ENCODE results near the gene NETO2.
"Not testable (repeated sequence)": the region's sequence is repeated elsewhere in the genome, so short reads cannot be mapped to it uniquely, and the experiment has no call there.

Gene NETO2, protein sequence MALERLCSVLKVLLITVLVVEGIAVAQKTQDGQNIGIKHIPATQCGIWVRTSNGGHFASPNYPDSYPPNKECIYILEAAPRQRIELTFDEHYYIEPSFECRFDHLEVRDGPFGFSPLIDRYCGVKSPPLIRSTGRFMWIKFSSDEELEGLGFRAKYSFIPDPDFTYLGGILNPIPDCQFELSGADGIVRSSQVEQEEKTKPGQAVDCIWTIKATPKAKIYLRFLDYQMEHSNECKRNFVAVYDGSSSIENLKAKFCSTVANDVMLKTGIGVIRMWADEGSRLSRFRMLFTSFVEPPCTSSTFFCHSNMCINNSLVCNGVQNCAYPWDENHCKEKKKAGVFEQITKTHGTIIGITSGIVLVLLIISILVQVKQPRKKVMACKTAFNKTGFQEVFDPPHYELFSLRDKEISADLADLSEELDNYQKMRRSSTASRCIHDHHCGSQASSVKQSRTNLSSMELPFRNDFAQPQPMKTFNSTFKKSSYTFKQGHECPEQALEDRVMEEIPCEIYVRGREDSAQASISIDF

DNA sequence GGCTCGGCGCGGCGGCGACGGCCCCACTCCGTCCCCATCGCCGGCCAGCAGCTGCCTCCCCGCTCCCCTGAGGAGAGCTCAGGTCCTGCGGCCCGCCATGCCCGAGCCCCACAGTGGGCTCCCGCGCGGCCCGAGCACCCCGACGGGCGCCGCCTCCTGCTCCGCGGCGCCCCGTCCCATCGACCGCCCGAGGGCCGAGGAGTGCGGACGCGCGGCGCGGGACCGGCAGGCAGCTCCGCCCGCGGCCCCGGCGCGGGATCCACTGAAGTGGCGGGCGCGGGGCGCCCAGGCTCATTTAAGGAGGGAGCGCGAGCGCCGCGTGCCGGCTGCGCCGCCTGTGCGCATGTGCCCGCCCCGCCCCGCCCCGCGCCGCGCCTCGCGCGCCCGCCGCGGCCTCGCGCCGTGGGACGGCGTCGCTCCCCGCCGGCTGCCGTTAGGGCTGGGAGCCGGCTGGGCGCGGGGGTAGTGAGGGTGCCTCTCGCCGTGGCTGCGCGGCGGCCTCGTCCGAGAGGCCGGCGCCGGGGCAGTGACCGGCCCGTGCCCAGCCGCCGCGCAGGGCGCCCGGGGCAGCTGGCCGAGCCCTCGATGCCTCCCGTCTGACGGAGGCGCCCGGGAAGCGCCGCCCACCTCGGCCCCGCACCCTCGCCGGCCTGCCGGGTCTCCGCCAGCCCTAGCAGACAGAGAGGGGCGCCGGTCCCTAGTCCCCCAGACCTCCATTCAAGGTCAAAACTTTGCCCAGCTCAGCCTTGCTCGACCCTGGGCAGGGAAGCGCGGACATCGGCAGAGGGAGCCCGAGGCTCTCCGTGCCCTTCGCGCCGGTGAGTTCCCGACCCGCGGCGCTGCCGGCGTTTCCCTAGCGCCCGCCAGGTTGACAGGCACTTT lies at the start of gene NETO2:
NETO2 (minus strand) TSS at position 269 of the 882 bp plus-strand sequence. CDS start 333 bp downstream, outside the sequence.
- Mint-ChIP-seq H3K9me3 (no peaks in the 10 kb centered on the region), H3K36me3 (ENCODE audit: low read depth) (no peaks in the 10 kb centered on the region), H3K27me3 (peaks cover 21% of the 10 kb centered on the region), H3K4me1 (ENCODE audit: low read depth) (peaks cover 24% of the 10 kb centered on the region), H3K4me3 (peak within 1 kb of the TSS; percentile 81), H3K27ac (peak within 1 kb of the TSS; percentile 79)
- intact Hi-C loops (cut with micrococcal nuclease), result loop anchor here (2.0 to 10.0 kb wide), 6 partner anchors 57 to 911 kb away; partner anchors contain the start of genes DNAJA2, ITFG1 and PHKB

DNA sequence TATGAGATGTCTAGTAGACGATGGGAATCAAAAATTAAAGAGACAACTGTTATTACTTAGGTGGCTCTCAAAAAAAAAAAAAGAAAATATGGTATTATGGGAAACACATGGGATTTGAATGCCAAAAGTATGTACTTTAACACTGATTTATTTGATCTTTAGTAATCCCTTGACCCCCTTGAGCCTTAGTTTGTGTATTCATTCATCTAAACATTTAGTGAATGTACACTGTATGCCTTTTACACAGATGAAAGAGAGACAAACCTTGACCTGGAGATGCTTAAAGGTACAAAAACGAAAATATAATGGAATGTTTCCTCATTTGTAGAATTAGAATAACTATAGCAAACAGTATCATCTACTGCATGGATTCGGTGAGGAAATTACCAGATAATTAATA lies 38.6 kb upstream of the NETO2 start:
- no peaks in the 10 kb centered on the region for H3K27me3 Mint-ChIP-seq
- intact Hi-C loops (cut with micrococcal nuclease), result no loop called here
- H3K27ac Mint-ChIP-seq, result no peak overlapping the region
- H3K36me3 Mint-ChIP-seq (ENCODE audit: low read depth), result peaks cover 34% of the 10 kb centered on the region
- no peak overlapping the region for H3K4me3 Mint-ChIP-seq
- H3K9me3 Mint-ChIP-seq, result peaks cover 19% of the 10 kb centered on the region
- H3K4me1 Mint-ChIP-seq (ENCODE audit: low read depth), result no peaks in the 10 kb centered on the region

DNA sequence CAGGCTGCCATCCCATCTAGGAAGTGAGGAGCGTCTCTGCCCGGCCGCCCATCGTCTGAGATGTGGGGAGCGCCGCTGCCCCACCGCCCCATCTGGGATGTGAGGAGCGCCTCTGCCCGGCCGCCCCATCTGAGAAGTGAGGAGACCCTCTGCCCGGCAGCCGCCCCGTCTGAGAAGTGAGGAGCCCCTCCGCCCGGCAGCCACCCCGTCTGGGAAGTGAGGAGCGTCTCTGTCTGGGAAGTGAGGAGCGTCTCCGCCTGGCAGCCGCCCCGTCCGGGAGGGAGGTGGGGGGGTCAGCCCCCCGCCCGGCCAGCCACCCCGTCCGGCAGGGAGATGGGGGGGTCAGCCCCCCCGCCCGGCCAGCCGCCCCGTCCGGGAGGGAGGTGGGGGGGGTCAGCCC lies 37.3 kb upstream of the NETO2 start:
- H3K27me3 Mint-ChIP-seq; H3K4me3 Mint-ChIP-seq; H3K27ac Mint-ChIP-seq; H3K4me1 Mint-ChIP-seq (ENCODE audit: low read depth); intact Hi-C loops (cut with micrococcal nuclease): not testable (repeated sequence)
- Mint-ChIP-seq H3K36me3 (ENCODE audit: low read depth) (peaks cover 36% of the 10 kb centered on the region), H3K9me3 (peaks cover 19% of the 10 kb centered on the region)

DNA sequence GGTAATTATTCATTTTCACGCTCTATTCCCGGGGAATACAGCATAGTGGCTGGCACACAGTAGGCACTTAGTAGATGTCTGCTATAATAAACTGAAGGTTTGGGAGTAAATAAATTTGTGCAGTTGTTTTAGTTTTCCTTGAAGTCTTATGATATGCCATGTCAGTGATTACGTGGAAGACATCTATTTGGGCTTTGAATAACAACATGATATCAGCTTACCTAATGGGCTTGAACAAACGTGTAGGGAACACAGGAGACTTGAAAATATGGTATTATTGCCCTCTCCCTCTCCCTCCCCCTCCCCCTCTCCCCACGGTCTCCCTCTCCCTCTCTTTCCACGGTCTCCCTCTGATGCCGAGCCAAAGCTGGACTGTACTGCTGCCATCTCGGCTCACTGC lies 36.3 kb upstream of the NETO2 start:
- intact Hi-C loops (cut with micrococcal nuclease), result no loop called here
- Mint-ChIP-seq H3K27me3 (no peaks in the 10 kb centered on the region), H3K9me3 (peaks cover 19% of the 10 kb centered on the region), H3K4me1 (ENCODE audit: low read depth) (no peaks in the 10 kb centered on the region), H3K27ac (no peak overlapping the region), H3K4me3 (no peak overlapping the region), H3K36me3 (ENCODE audit: low read depth) (peaks cover 41% of the 10 kb centered on the region)

DNA sequence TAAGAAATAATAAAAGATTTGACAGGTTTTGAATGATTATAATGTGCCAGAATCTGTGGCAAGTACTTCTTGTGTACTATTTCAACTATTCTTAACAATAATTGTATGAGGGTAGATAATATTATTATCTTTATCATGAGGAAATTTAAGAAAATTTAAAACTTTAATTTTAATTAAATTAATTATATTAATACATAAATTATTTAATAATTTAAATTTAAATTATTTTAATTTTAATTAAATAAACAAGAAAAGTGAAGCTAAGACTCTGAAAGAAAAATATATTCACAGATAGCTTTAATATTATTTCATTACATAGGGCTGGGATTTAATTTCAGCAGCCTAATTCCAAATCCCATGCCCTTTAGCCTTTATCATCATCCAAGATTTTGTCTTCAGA lies 31.4 kb upstream of the NETO2 start:
- Mint-ChIP-seq H3K9me3 (no peaks in the 10 kb centered on the region), H3K4me3 (no peak overlapping the region), H3K27ac (no peak overlapping the region), H3K4me1 (ENCODE audit: low read depth) (no peaks in the 10 kb centered on the region), H3K36me3 (ENCODE audit: low read depth) (peaks cover 11% of the 10 kb centered on the region), H3K27me3 (no peaks in the 10 kb centered on the region)
- intact Hi-C loops (cut with micrococcal nuclease), result no loop called here

DNA sequence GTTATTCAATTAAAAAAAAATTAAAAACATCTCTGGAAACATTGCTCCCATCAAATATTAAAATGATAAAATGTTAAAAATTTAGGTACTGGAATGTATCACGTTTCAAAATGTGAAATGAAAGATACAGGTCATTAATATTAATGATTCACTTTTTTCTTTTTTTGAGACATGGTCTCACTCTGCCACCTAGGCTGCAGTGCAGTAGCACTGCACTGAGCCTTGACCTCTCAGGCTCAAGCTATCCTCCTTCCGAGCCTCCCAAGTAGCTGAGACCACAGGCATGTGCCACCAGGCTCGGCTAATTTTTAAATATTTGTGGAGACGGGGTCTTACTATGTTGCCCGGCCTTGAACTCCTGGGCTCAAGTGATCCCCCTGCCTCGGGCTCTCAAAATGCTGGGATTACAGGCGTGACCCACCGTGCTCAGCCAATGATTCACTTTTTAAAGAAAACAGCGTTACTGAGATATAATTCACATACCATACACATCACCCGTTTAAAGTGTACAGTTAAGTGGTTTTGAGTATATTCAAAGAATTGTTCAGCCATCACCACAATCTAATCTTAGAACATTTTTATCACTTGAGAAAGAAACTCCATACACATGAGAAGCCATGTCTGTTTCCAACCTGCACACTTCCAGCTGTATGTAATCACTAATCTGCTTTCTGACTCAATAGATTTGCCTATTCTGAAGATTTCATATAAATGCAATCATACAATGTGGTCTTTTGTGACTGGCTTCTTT lies 19.1 kb upstream of the NETO2 start:
- Mint-ChIP-seq H3K27ac (no peak overlapping the region), H3K4me1 (ENCODE audit: low read depth) (no peaks in the 10 kb centered on the region), H3K9me3 (no peaks in the 10 kb centered on the region), H3K36me3 (ENCODE audit: low read depth) (no peaks in the 10 kb centered on the region), H3K27me3 (no peaks in the 10 kb centered on the region), H3K4me3 (no peak overlapping the region)
- intact Hi-C loops (cut with micrococcal nuclease), result no loop called here

DNA sequence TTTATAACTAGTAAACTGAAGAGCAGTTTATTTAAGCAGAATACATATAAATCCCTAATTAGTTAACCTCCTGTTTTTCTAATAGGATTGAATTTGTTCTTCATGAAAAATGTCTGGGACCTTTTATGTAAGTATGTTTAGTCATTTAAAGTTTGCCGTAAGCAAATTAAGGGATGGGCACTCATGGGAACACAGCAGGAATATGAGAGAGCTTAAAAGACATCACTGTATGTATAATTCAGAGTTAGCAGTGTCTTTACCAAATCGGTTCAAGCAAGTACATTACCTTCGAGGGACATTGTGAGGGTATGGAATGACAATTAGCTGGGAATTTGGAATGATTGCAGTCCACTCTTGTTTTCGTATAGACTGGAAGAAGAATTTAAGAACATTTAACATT lies 17.7 kb upstream of the NETO2 start:
- intact Hi-C loops (cut with micrococcal nuclease), result no loop called here
- Mint-ChIP-seq H3K9me3 (no peaks in the 10 kb centered on the region), H3K27ac (no peak overlapping the region), H3K4me1 (ENCODE audit: low read depth) (no peaks in the 10 kb centered on the region), H3K4me3 (no peak overlapping the region), H3K36me3 (ENCODE audit: low read depth) (peaks cover 8% of the 10 kb centered on the region), H3K27me3 (no peaks in the 10 kb centered on the region)

DNA sequence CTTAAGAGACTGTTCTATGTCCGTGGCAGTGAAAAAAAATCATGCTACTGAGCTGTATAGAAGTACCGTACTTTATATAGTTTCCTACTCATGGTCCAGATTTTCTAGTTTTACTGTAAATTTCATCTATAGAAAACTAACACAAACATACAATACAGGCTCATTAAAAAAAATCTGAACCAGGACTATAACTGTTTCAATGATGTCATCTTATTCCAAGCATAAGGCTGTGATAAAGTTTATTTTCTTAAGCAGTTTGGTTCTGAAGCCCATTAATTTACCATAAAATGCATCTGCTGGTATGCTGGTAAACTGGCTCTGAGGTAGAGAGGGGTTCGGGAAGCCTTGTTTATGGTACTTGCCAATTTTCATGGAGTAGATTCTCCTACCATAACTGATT lies 16.7 kb upstream of the NETO2 start:
- Mint-ChIP-seq H3K4me1 (ENCODE audit: low read depth) (no peaks in the 10 kb centered on the region), H3K27me3 (no peaks in the 10 kb centered on the region), H3K27ac (no peak overlapping the region), H3K36me3 (ENCODE audit: low read depth) (peaks cover 14% of the 10 kb centered on the region), H3K4me3 (no peak overlapping the region), H3K9me3 (no peaks in the 10 kb centered on the region)
- intact Hi-C loops (cut with micrococcal nuclease), result no loop called here

DNA sequence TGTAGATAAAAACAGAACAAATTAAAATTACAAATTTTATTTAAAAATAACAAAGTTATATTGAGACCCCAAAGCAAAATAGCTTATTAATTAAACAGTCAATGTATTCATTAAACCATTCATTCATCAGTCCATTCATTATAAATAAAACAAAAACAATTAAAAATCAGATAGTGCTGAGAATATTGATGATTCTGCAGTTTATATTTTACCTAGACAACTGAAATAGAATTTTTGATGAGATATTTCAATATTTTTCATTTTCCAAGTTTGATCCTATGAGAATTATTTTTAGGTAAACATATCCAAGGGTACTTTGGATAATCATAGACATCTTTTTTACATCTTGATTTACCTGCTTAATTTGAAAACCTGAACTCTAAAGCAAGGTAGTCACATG lies 15.2 kb upstream of the NETO2 start:
- no peak overlapping the region for H3K4me3 Mint-ChIP-seq
- H3K27ac Mint-ChIP-seq, result no peak overlapping the region
- H3K36me3 Mint-ChIP-seq (ENCODE audit: low read depth), result peaks cover 14% of the 10 kb centered on the region
- intact Hi-C loops (cut with micrococcal nuclease), result no loop called here
- H3K4me1 Mint-ChIP-seq (ENCODE audit: low read depth), result no peaks in the 10 kb centered on the region
- H3K9me3 Mint-ChIP-seq, result no peaks in the 10 kb centered on the region
- H3K27me3 Mint-ChIP-seq, result no peaks in the 10 kb centered on the region

DNA sequence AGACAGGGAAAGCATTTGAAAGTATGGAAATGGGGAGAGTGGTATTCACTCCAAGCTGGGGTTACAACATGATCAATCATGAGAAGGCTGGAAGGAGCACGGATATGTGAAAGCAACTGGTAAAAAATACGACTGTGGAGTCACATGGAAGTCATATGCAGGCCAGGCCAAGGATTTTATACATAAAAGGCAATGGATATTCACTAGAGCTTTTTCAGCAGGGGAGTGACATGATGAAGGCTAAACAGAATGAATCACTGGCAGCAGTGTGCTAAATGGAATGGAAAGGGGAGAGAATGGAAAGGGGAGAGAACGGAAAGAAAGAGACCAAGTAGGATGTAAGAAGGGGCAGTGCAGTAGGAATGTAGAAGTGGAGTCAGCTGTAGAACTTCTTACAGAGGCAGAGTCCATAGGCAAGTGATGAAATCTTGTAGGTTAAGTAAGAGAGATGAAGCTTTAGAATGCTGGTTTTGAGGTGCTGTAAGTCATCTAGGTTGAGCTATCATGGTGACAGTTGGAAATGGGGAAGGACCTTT lies 13.0 kb upstream of the NETO2 start:
- Mint-ChIP-seq H3K4me1 (ENCODE audit: low read depth) (no peaks in the 10 kb centered on the region), H3K4me3 (no peak overlapping the region), H3K36me3 (ENCODE audit: low read depth) (peaks cover 32% of the 10 kb centered on the region), H3K9me3 (no peaks in the 10 kb centered on the region), H3K27ac (no peak overlapping the region), H3K27me3 (no peaks in the 10 kb centered on the region)
- intact Hi-C loops (cut with micrococcal nuclease), result no loop called here

DNA sequence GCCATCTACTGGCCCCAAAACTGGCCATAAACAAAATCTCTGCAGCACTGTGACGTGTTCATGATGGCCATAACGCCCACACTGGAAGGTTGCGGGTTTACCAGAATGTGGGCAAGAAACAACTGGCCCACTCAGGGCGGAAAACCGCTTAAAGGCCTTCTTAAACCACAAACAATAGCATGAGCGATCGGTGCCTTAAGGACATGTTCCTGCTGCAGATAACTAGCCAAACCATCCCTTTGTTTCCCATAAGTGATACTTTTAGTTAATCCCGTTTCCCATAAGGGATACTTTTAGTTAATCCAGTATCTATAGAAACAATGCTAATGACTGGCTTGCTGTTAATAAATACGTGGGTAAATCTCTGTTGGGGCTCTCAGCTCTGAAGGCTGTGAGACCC lies 8.8 kb upstream of the NETO2 start:
- H3K9me3 Mint-ChIP-seq; intact Hi-C loops (cut with micrococcal nuclease); H3K27ac Mint-ChIP-seq; H3K27me3 Mint-ChIP-seq; H3K4me1 Mint-ChIP-seq (ENCODE audit: low read depth); H3K4me3 Mint-ChIP-seq: not testable (repeated sequence)
- H3K36me3 Mint-ChIP-seq (ENCODE audit: low read depth), result peaks cover 38% of the 10 kb centered on the region

DNA sequence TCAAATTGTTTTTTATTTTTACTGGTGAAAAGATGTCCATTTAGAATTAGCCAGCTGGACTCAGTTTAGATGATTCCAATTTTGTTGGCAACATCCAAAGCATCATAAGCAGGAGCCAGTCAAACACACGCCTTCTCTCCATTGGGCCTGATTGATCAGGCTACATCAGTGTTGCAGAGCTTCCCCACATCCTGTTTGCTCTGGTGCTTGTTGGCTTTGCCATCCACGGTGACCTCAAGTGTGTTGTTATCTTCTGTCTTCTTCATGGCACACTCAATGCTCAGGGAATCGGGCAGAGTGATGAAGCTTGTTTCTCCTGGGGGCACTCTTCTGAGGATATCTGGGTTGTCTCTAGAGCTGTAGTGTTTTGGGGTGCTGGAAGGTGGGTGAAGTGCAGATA lies 6.3 kb upstream of the NETO2 start:
- Mint-ChIP-seq H3K27ac (no peak overlapping the region), H3K36me3 (ENCODE audit: low read depth) (peaks cover 24% of the 10 kb centered on the region), H3K4me3 (no peak overlapping the region), H3K4me1 (ENCODE audit: low read depth) (no peaks in the 10 kb centered on the region), H3K9me3 (no peaks in the 10 kb centered on the region), H3K27me3 (peaks cover 13% of the 10 kb centered on the region)
- intact Hi-C loops (cut with micrococcal nuclease), result no loop called here

DNA sequence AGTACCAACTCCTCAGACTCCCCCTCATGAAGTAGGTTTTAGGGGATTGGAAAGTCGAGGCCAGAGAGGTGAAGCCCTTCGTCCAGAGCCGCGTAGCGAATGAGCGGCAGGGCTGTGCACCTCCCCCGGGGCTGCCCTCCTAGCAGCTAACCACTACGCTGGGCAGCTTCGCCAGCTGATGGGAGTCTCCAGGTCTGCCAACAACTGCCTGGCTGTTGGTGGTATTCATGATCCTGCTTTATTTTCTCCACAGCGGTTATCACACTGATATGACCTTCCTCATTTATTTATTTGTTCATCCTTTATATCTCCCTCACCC lies 773 bp upstream of the NETO2 start:
- H3K27ac Mint-ChIP-seq, result peak overlapping the region; percentile 79

More for the DNA sequence above, 773 bp upstream of the NETO2 start:
- Mint-ChIP-seq H3K36me3 (ENCODE audit: low read depth) (no peaks in the 10 kb centered on the region), H3K4me3 (peak overlapping the region; percentile 81), H3K27me3 (peaks cover 21% of the 10 kb centered on the region), H3K9me3 (no peaks in the 10 kb centered on the region), H3K4me1 (ENCODE audit: low read depth) (peaks cover 22% of the 10 kb centered on the region)
- intact Hi-C loops (cut with micrococcal nuclease), result loop anchor here (5.0 to 10.0 kb wide), 4 partner anchors 57 to 910 kb away; partner anchors contain the start of gene DNAJA2
